GM20431 (cell line): Measurements from ENCODE around the gene VPS35L.
"Not testable (repeated sequence)": the region's sequence is repeated elsewhere in the genome, so short reads cannot be mapped to it uniquely, and the experiment has no call there.

Source experiments
- in situ Hi-C: fragments of 300-500 bp; cut with MseI, MboI; formaldehyde crosslinking; loops from one replicate; pipeline ENCODE4 v1.15.0; 2020; ENCODE audit warnings: low sequenced_read_pairs; ENCODE audit not compliant: unreplicated experiment

VPS35L gene

GRCh38 chr16:19524616-19525384 lies 30.7 kb upstream of the VPS35L start:
- in situ Hi-C loops = loop anchor here (25.0 kb wide), 1 partner anchor 437 kb away; no protein-coding TSS in a partner anchor

- in situ Hi-C loops = no loop called here
Measured at GRCh38 chr16:19525385-19525723, 30.1 kb upstream of the VPS35L start.

DNA sequence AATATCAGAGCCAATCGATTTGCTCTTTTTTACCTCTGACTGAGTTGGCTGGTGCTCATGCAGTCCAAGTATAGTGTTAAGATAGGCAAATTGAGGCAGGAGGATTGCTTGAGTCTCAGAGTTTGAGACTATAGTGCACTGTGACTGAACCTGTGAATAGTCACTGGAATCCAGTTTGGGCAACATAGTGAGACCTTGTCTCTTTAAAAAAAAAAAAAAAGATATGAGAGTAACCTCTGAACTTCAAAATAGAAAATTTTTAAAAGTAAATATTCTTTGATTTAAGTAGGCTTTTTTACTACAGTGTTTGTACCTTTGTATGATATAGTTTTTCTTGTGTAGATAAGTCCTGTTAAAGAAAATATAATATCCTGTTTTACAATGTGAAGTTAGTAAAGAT lies 28.3 kb upstream of the VPS35L start:
- in situ Hi-C loops = no loop called here

GRCh38 chr16:19528666-19529065 lies 26.8 kb upstream of the VPS35L start:
- in situ Hi-C loops = no loop called here

DNA sequence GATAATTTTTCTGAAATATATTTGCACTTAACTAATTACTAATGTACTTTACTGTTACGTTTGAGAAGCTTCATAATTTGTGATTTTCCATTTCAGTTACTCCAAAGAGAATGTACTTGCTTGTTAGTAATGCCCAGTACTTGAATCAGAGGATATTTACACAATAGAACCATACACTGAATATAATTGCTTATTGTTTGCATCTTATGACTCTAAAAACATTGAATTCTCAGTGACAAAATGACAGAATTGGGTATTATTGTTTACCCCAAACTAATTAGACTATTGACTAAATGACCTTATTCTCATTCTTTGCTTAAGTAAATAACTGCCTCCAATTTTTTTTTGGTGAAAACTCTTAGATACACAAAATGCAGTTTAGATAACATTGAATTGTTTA lies 22.9 kb upstream of the VPS35L start:
- in situ Hi-C loops = no loop called here

GRCh38 chr16:19540241-19540970 lies 15.1 kb upstream of the VPS35L start:
- in situ Hi-C loops = no loop called here

DNA sequence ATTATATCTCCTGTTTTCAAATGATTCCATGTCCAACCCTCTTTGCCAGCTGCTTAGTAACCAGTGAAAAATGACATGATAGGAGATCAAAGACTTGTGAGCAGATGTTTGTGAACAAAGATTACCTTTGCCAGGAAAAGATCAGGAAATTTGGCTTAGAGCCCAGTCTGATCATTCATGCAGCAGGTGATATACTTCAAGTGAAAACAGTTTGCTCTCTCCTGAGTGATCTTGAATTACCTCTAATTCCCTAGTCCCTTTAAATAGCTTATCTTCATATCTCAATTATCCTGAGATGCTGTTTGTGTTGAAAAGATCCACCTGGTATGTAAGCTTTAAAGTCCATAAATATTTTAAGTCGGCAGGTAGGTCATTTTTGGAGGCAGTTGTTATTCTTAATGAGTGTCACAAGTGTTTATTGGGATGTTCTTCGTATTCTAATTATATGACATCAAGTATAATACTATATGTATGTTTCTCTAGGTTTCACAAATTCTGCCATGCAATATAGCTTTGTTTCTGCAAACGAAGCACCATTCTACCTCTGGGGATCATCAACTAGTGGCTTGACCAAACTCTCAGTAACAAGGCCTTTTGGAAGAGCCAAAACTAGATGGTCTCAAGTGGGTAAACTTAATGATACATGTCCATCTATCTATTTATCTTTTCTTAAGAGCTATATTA lies 13.2 kb upstream of the VPS35L start:
- in situ Hi-C loops = no loop called here

- in situ Hi-C loops = not testable (repeated sequence)
Measured at GRCh38 chr16:19543278-19543996, 12.1 kb upstream of the VPS35L start.

DNA sequence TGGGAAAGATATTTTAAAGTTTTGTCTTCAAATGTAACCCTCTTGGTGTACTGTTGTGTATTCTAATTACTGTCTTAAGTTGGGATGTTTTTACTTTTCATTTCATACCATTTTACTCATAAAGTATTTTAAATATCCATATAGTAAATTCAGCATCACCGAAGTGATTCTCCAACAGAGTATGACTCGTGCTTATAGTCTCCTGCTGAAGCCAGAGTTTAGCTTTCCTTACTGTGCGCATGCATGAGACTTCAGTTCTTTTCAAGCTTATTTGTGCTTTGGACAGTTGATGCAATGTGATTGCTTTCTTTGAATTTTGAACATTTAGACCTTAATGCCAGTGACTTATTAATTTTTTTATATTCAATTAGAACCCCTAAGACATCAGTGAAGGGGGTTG lies 7.4 kb upstream of the VPS35L start:
- in situ Hi-C loops = no loop called here

DNA sequence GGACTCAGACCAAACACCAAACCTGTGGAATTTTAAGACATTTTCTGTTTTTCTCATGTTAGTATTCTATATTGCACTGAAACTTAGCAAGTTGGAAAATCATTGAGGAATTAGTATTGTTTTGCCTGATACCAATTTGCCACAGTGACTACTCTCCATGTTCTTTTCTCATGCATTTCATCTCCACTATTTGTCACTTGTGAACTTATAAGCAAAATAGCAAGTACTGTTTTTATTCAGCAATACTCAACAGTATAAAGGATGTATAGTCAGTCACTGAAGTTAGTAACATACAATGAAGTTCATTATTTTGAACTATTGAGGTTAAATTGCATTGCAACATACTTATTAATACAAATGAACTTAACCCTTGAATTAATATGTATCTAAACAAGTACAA lies 5.8 kb upstream of the VPS35L start:
- in situ Hi-C loops = no loop called here

GRCh38 chr16:19555938-19556771 lies 652 bp downstream of the VPS35L start:
- in situ Hi-C loops = no loop called here

GRCh38 chr16:19559242-19559910 lies 3.9 kb downstream of the VPS35L start:
- in situ Hi-C loops = no loop called here

- in situ Hi-C loops = no loop called here
Measured at GRCh38 chr16:19560078-19560477, 4.6 kb downstream of the VPS35L start.

GRCh38 chr16:19563377-19563776 lies 7.9 kb downstream of the VPS35L start:
- in situ Hi-C loops = no loop called here

DNA sequence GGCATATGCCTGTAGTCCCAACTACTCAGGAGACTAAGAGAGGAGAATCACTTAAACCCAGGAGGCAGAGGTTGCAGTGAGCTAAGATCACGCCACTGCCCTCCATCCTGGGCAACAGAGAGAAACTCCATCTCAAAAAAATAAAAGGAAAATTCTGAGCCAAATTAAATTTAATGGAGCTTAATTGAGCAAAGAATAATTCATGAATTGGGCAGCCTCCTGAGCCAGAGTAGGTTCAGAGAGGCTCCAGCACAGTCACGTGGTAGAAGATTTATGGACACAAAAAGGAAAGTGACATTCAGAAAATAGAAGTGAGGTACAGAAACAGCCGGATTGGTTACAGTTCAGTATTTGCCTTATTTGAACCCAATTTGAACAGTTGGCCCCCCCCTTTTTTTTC lies 10.9 kb downstream of the VPS35L start:
- in situ Hi-C loops = no loop called here

GRCh38 chr16:19567560-19567959 lies 12.1 kb downstream of the VPS35L start:
- in situ Hi-C loops = no loop called here

DNA sequence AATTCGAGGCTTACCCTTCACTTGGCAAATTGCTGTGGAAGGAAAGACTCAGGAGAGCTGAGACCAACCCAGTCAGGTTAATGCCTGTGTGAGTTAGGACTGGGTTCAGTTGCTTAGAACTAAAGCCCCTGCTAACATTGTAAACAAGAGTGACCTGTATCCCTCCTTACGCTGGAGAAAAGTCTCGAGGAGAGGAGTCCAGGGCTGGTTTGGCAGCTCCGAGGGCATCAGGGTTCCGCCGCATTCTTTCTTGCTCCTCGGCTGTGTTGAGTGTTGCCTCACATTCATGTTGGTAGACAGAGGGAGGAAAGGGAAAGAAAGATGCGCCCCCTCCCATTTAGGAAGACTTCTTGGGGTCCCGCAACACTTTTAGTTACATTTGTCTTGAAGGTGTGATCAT lies 18.5 kb downstream of the VPS35L start:
- in situ Hi-C loops = no loop called here

- in situ Hi-C loops = no loop called here
Measured at GRCh38 chr16:19574615-19575014, 19.1 kb downstream of the VPS35L start.

DNA sequence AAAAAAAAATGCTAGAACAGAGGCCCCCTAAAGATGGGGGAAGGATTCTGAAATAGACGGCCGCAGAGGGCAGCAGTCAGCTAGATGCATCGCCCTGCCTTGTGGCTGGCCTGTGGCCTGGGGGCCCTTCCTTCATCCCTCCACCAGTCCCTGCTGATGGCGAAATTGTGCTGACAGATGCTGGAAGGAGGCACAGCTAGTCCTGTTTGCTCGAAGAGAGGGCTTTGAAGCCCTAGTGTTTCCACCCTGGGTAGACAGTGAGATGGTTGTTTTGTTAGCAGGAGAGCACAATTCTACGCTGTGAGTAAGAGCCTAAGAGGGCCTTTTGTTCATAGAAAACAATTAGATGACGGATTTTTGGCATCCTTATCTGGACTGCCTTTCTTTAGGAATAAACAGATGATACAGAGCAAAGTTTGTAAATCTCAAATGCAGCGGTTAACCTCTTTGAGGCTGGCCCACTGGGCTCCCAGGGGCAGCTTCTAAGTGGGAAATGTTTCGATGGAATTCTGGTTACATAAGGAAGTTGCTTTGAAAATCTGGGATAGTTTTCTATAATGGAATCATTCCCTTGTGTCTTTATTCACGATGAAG lies 23.0 kb downstream of the VPS35L start:
- in situ Hi-C loops = no loop called here
